Fibroblast of the conjunctiva (primary cell): Measurements from ENCODE around the gene TBX21.

Source experiments
- DNase-seq: peaks from one replicate; pipeline ENCODE4 v3.0.0-alpha.2; 2010; ENCODE audit warnings: low read depth

The TBX21 gene

DNA sequence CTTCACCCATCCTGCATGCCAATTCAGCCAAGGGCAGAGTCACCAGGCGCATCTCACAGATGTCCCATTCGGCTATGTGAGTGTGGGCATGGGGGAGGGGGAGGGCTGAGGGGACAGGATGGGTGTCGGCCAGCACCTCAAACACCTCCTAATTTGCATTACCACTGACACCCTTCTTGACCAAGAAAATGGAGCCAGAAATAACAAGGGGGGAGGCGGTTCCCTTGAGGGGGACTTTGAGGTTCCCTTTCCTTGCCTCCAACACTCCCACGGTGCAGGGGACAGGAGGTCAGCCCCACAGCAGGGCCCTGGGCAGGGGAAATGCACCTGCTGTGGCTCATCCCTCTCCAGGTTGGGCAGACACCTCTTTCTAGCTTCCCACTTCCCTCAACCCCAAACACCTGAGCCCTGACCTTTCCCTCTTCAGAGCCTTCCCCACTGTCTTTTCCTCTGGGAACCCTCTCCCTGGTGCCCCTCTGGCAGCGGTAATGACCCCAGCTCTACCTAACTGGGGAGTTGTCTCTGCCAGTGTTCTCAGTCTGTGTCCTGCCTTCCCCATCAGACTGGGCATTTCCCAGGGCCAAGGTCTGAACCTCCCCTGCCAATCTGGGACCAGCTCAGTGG, 18.2 kb upstream of the TBX21 start:
- DNase-seq, result no peak

DNA sequence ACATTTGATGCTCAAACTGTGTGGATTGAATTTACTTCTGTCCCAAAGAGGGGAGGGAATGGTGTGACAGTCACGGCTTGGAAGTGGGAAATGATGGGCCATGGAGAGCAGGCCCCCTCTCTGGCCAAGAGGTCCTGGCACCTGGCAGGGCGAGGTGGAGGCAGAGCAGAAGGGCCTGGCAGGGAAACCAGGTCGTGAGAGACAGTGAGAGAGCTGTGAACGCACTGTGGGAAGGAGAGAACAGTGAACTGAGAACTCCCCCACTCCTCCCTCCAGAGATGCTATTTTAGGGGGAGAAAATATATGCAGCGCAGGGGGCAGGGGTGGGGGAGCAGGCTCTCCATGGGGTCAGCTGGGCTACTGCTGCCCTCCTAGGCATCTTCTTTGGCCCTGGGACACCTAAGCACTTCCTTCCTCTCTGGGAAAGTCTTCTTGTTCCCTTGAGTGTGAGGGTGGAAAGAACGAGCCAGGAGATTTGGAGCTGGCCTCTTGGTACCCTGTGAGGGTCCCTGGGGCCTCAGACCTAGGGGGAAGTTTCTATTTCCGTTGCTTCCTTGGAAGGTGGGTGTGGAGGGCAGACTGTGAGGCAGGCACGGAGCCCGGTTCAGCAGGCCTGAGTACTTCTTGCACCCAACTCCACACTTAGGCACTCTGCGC, 17.2 kb upstream of the TBX21 start:
- DNase-seq, result no peak

DNA sequence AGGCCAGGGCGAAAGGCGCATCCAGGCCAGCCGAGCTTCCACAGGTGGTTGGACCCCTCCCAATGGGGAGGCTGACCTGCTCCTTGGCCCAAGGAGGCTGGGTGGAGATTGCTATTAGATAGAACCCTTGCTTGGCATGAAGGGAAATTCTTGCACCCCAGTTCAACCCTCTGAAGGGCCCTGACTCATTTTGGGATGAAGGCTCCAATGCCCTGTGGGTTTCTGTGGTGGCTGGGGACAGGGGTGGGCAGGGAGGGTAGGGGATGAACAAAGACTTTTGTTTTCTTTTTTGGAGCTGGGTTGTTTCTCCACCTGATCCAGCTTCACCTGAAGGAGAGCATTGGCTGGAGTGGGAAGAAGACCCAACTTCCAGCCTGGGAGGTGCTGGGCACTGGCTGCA, 16.7 kb upstream of the TBX21 start:
- no peak for DNase-seq

DNA sequence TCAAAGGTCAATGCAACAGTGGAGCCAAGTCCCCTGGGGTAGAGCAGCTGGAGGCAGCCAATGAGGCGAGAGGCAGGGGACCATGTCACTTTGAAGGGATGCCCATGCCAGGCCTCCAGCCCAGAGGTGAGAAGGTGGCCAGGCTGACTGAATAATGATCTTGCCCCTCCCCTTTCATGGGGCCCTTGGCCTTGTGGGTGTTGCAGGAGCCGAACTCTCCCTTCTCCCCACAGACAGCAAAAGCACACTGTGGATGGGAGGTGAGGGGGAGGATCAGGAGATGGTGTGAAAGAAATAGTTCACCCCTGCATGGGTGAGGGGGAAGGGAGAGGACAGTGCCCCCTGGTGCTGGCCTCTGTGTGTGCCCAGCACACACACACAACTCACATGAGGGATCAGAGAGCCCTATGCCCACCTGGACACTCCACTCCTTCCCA, 15.8 kb upstream of the TBX21 start:
- no peak for DNase-seq

DNA sequence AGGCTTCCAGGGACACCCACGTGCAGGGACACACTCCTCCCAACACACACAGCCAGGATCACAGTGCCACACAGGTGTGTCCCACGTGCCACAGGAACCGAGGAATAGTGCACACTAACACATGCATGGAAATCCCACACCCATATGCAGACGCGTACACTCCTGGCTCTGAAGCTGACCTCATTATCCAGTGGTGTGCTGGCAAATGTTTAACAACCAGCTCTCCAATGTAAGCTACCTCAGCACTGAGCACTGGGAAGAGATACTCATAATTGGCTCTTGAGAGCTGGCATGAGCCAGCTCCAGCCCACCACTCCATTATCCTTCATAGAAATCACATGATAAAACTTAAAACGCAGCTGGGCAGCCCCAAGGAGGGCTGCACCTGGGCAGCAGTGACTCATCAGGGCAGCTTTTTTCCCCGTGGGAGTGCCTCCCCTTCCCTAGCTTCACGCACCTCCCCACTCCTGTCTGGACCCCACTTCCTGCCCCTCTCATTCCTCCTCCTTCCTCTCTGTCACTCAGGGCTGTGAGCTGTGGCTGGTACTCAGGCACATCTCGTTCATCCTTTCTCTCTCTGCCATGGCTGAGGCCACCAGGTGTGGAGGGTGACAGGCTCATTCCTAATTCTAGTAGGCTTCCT, 14.9 kb upstream of the TBX21 start:
- no peak for DNase-seq

DNA sequence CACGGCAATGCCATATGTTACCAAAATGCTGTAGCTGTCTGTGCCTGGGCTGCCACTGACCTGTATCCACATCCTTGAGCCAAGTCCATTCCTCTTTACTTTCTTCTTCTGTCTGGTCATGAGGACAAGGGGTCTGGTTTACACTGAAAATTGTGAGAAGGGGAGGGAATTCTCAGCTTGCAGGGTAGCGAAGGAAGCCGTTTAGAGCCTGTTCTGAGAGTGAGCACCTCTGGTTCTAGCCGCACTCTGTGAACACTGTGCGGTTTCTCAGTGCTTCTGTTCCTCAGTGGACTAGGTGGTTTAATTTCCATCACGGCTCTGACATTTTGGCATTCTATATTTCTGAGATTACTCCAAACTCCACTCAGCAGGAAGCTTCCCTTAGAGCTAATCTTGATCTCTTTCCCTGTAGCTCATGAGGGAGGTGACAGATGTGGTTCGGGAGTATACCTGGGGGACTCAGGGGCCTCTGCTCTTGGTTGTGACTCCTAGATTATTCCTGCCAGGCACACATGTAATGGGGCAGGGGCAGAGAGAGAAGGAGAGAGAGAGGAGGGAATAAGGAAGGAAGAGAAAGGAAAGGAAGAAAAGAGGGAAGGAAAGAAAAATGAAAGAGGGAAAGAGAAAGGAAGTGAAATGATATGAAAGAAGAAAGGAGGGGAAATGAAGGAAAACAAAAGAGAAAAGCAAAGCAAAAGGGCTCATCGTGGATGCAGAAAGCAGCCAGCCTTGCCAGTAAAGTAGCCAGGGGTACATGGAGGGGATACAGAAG, 14.2 kb upstream of the TBX21 start:
- DNase-seq, result no peak

DNA sequence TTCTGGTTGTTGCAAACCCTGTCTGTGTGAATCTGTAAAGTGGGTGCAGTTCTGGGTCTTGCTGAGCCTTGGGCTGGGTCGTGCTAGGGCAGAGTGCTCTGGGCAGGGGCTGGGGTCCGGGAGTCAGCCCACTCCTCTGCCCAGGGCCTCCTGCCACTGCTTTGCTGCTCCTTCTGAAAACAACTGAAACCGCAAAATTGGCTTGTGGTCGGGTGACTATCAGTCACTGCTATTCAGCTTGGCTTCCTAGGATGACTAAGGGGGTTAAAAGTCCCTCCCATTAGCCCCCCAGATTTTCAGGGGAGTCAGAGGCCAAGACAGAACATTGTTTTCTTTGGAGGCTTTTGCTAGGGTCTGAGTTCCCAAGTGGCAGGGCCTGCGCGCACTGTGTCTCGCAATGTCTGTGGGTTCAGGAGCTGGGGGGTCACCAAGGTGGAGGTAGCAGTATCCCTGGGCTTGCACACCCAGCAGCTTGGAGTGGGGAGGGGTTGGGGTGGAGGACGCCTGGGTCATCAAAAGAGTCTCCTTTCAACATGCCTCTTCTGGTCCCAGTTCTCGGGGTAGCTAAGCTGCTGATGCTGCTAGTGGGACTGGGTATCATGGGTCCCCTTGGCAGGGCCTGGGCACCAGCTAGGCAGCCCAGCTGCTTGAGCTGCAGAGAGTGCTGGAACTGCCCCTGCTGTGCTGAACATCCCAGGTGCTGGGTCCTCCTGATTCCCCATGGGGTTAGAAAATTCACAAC, 13.5 kb upstream of the TBX21 start:
- DNase-seq, result no peak

DNA sequence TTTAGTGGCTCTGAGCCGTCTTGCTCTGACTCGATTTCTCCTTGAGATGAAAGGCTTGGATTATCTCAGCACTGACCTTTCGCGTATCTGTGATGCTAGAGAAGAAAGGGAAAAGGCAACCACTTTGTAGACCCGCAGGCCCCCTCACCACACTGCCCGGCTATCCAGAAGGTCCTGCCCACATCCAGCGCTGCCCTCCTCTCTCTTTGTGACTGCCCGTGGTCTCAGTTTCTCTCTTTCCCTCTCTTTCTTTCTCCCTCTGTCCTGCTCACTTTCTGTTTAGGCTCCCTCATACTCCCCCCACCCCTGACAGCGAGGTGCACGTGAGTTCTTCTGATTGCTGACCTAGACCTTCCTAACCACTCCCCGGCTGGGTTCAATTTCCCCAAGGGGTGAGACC, 12.8 kb upstream of the TBX21 start:
- DNase-seq, result no peak

DNA sequence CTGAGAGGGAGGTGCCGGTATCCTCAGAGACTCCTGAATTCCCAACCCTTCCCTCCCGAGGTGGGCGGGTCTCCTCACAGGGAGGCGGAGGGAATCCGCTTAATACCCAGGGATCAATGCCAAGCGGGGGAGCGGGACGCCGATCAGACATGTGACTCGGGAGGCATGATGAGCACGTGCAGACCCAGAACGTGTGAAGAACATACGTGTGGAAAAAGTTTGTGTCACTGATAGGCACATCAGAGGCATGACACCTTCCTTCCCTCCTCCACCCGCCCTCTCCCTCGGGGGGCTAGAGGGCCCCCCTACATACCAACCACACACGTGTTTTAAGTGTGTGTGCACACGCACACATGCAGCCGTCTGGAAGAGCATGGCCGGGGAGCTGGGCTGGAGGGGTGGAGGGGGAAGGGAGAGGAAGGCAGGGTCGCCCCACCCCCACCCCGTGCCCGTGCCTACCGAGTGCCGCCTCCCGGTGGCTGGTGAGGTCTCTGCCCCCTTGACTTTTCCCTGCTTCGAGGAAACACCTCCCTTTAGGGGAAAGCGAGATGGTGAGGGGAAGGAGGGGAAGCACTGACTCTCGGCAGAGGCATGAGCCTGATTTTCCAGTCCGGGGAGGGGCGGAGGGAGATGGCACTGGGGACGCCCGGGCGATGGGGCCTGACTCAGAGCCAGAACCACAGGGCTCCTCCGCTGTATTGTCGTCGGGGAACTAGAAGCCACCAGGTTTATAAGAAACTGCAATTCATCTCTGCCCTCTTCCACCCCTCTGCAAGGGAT, 12.1 kb upstream of the TBX21 start:
- DNase-seq, result no peak

DNA sequence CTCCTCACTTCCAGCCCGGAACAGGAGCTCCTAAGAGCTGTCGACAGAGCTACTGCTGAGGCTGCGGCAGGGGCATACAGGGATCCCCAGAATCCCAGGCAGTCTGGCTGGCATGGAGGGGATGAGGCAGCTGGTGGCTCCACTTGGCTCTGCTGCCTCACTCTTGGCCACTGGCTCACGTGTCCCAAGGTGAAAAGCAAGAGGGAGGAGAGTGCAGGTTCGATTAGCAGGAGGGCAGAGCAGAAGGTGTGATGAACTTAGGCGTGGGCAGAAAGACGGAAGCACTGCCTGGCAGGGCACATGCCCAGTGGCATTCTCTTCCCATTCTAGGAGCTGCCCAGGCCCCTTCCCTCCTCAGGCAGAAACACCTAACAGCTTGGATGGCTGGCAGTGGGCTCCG, 11.3 kb upstream of the TBX21 start:
- no peak for DNase-seq

DNA sequence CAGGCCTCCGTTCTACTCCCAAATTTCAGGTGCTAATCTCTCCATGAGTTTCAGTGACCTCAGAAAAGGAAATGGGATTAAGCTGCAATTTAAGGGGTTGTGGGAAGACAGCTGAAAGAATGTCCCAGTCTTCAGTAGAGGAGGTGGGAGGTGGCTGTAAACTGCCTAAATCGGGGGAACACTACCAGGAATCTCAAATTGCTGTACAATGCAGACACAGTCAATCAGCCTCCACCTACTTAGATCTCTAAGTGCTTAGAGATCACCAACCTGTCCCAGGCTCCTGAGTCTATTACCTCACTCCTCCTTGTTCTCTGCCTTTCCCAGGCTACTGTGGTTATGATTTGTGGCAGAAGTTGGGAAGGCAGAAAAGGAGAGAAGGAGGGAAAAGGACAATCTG, 8.3 kb upstream of the TBX21 start:
- no peak for DNase-seq

DNA sequence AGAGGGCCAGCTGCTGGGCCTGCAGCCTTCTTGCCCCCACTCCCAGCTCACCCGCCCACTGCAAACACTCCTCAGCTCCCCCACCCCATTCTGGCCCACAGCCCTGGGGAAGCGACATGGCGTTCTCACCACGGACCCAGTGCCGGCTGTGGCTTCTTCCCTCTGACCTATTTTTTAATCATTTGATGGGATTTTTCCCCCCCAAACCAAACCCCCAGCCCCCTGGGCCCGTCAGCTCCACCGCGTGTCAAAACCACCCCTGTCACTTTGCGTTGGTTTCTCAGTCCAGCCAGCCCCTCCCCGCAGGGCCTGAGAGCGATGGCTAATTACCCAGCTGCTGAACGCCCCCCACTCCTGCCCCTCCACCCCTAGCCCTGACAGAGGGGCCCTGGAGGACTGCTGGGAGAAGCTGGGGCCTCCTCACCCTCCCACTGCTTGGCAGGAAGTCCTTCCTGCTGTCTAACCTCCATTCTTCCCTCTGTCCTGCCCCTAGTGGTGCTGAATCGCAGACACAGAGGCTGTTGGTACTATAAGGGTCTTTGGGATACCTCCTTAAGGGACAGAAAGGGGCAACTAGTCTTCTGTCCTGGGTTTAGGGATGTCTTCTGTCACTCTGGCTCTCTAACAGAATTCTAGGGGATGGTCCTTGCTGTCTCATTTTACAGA, 7.5 kb upstream of the TBX21 start:
- no peak for DNase-seq

DNA sequence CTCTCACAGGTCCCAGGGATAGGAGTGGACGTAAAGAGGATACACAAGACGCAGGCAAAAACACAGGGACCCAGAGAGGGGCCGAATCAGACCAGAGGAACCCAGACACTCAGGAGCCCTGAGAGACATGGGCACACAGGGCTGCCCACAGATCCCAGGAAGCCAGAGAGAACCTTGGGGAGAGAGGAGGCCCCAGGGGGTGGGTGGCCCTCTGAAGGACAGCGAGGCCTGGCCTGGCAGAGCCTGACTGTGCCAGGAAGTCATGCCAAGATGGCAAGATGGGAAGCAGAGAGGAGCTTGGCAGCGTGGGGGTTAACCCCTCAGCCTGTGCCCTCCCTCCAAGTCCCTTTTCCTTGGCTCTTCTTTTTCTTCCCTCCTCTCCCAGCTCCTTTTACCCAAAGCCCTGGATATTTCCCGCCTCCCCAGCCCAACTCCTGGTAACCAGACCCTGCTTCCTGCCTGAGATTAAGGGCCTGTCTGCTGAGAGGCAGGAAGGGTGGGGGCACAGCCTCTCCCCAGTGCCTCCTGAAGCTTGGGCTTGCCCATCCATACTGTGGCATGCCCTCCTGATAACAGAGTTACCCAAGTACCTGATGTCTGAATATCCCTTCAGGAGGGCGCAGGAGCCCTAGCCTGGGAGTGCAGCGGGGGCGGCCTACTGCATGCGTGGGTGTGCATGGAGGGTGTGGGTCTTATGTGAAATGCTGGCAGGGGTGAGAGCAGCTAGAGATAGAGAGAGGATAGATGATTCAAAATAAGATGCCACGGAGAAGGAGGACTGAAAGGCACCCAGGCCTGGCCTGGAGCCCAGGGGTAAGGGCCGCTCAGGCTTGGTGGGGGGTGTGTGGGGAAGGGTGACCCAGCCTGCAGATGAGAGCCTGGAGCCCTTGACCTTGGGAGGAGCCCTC, 6.0 kb upstream of the TBX21 start:
- DNase-seq, result no peak

DNA sequence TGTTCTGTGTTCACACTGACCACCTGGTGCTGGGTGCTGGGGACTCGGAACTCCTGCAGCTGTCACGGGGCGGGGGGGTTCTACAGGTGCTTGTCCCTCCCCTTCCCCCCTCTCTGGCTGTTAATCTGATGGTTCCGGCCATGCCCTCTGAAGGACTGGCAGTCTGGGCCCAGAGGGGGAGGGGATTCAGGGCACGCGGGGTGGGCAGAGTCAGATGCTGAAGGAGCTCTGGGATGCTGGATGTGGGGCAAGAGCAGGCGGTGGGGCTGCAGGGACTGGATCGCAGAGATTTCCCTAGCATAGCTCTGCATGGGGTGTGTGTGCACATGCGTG, 5.4 kb upstream of the TBX21 start:
- no peak for DNase-seq

DNA sequence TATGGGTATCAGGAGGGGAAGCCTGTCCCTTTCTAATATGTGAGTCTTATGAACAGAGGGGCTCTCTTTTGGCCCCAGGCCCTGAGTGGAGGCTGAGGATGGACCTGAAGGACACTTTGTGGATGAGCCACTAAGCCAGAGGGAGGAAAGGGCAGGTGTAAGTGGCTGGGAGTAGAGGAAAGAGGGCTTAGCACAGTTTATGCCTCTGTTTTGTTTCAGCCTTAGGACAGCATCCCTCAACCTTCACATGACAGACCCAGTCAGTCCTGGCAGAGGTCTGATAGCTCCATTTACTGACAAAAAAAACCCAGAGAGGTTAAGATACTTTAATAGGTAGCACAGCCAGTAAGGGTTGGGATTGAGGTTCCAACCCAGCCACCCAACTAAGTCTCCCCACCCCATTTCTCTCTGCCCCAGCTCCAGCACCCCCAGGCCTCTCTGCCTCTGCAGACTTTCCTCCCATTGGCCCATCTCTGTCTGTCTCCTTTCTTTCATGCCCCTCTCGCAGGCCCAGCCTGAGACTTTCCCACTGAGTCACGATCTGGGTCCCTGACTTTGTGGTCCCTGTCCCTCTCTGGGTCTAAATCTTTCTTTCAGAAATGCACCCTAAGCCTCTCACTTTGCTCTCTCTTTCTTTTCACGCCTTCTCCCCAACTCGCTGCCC, 4.7 kb upstream of the TBX21 start:
- DNase-seq, result no peak

DNA sequence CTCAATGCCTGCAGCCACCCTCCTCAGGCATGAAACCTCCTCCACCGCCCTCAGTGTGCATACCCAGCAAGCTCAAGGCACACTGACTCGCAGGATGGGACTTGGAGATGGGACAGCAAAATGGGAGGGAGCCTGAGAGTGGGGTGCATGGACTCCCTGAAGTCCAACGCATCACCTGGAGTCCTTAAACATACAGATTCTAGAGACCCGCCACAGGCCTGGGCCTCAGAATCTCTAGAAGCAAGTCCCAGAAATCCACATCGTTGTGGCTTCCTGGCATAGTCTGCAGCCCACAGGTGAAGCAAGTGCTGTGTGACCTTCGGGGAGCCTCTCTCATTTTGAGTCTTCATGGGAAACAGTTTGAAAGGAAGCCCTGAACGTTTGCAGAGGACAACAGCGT, 3.6 kb upstream of the TBX21 start:
- no peak for DNase-seq

DNA sequence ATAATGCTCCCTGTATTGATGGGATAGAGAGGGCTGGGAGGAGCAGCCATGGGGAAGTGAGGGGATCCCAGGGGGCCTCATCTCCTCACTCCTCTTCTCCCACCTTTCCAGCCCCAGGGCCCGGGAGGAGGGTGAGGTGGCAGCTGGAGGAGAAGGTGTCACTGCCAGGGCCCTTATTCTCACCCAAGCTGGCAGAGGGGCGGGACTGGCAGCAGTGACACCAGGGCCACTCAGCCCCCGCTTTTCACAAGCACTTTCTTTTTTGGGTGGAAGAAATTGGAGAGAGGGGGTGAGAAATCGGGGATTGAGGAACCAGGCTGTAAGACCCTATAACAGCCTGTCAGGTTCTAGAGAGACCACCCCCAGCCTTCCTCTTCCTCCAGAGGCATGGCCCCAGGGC, 2.4 kb upstream of the TBX21 start:
- no peak for DNase-seq

DNA sequence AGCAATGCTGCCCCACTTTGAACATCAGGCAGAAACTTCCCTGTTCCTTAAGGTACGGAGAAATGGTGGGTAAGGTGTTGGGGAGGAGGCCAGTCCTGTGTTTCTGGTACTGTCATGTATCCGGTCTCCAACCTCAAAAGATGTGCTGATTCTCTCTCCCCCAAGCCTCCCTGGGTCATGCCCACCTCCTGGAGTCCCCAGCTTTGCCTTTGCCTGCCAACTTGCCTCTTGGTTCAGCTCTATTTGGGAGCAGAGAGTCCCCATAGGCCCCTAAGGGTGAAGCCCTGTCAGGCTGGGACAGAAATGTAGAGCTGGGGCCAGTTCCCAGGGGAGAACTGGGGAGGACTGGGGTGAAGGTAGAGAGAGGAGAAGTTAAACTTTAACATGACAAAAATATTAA, 1.6 kb upstream of the TBX21 start:
- DNase-seq, result no peak

DNA sequence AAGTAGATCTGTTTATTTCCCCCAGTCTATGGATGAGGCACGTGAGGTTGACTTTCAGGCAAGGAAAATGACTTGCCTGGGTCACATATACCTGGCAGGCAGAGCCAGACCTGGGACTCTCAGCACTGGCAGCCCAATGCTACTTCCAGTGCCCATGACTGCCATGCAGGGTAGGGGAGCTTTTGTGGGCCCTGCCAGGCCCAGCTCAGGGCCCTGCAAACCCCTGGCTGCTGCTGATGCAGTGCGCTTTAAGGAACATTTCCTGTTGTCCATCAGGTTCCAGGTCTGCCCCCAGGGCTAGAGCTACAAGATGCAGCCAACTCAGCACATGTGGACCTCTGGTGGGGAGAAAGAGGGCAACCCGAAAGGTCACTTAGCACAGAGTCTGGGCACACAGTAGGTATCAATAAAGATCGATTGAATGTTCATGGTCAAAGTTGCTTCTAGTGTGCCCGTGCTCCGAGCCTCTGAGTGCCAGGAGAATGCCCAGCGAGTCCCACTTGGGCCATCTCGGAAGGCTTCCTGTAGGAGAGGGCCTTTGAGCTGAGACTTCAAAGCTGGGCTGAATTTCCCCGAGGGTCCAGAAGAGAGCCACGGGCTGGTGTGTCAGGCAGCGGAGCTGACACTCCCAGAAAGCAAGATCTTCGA, 513 bp upstream of the TBX21 start:
- DNase-seq, result no peak
